ENCODE measurements around the gene MAP2K6.

GRCh38 chr17:69495787-69496186, 81.3 kb downstream of the MAP2K6 start:
- TF ChIP-seq, protein P1, sequence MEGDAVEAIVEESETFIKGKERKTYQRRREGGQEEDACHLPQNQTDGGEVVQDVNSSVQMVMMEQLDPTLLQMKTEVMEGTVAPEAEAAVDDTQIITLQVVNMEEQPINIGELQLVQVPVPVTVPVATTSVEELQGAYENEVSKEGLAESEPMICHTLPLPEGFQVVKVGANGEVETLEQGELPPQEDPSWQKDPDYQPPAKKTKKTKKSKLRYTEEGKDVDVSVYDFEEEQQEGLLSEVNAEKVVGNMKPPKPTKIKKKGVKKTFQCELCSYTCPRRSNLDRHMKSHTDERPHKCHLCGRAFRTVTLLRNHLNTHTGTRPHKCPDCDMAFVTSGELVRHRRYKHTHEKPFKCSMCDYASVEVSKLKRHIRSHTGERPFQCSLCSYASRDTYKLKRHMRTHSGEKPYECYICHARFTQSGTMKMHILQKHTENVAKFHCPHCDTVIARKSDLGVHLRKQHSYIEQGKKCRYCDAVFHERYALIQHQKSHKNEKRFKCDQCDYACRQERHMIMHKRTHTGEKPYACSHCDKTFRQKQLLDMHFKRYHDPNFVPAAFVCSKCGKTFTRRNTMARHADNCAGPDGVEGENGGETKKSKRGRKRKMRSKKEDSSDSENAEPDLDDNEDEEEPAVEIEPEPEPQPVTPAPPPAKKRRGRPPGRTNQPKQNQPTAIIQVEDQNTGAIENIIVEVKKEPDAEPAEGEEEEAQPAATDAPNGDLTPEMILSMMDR (IDR thresholded peaks at IDR 0.05): no peak
- no peak for TF ChIP-seq POLR2AphosphoS5 (IDR thresholded peaks at IDR 0.05)
